ENCODE measurements around the gene PAFAH2.

PAFAH2 gene

DNA sequence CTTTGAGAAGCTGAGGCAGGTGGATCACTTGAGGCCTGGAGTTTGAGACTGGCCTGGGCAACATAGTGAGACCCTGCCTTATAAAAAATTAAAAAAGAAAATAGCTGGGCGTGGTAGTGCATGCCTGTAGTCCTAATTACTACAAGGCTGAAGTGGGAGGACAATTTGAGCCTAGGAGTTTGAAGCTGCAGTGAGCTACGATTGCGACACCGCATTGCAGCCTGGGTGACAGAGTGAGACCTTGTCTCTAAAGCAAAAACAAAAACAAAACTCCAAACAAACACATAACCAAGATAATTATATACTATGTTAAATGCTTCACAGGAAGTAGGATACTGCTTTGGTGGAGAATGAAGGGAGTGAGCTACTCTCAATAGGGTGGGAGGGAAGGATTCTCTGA lies 5.4 kb upstream of the PAFAH2 start:
- Histone ChIP-seq H2AFZ (ENCODE audit: low read depth, low read length, severe bottlenecking) (no peak overlapping the region), H3F3A (ENCODE audit: insufficient read depth) (no peaks in the 10 kb centered on the region), H3K27ac (ENCODE audit: low read depth, low read length) (no peak overlapping the region), H3K36me3 (ENCODE audit: low read length) (no peaks in the 10 kb centered on the region), H3K9me3 (ENCODE audit: insufficient read depth, low read length) (no peaks in the 10 kb centered on the region), H3K9ac (ENCODE audit: low read length) (no peak overlapping the region), H3K27me3 (ENCODE audit: low read length) (no peaks in the 10 kb centered on the region), H3K79me2 (ENCODE audit: insufficient read depth, low read length) (no peaks in the 10 kb centered on the region), H3K4me3 (ENCODE audit: insufficient read depth, low read length, poor library complexity, severe bottlenecking) (no peak overlapping the region), H3K9me2 (replicated peaks; ENCODE audit: insufficient read depth, low read length) (no peaks in the 10 kb centered on the region), H4K20me1 (ENCODE audit: low read depth, low read length) (no peaks in the 10 kb centered on the region), H3K4me2 (ENCODE audit: low read depth, low read length, poor library complexity, severe bottlenecking) (no peak overlapping the region)
- no peak for TF ChIP-seq EZH2phosphoT487 (conservative IDR thresholded peaks at IDR 0.05; ENCODE audit: low read length)
- no peak for TF ChIP-seq CTCF (IDR thresholded peaks at IDR 0.05; ENCODE audit: insufficient read depth, low read length, poor library complexity, severe bottlenecking)

DNA sequence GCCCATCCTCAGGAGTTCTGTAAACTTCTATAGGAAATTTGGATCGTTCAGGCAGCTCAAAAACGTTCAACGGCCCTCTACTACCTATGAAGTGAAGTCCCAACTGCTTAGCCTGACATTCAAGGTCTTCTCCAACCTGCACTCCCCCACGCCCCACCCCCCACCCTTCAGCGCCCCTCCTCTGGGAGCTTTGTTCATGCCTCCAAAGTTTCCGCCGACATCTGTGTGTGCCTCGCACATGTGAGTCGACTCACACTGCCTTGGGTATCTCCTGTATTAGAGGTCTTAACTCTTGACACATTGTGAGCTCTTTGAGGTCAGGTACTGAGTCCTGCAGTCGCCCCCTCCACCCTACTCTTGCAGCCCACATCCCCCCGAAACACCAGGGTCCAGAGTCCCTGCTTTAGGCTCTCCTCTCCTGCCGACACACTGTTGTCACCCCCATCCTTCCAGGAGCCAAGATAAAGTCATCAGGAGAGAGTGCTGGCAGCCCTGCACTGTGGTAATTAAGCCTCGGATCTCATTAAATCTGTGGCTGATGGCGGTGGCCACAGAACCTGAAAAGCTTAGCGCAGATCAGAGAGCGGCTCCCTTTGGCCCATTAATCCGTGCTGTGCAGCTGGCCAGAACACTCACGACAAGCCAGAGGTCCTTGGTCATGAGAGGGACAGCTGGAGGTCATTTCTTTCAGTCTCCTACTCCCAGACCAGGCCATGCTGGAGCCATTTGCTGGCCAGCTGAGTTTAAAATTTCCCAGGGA lies 1.4 kb upstream of the PAFAH2 start:
- TF ChIP-seq EZH2phosphoT487 (conservative IDR thresholded peaks at IDR 0.05; ENCODE audit: low read length) (no peak), CTCF (IDR thresholded peaks at IDR 0.05; ENCODE audit: insufficient read depth, low read length, poor library complexity, severe bottlenecking) (no peak)
- Histone ChIP-seq H3K27ac (ENCODE audit: low read depth, low read length) (no peak overlapping the region), H3K9ac (ENCODE audit: low read length) (no peak overlapping the region), H4K20me1 (ENCODE audit: low read depth, low read length) (no peaks in the 10 kb centered on the region), H3K4me2 (ENCODE audit: low read depth, low read length, poor library complexity, severe bottlenecking) (no peak overlapping the region), H2AFZ (ENCODE audit: low read depth, low read length, severe bottlenecking) (peak overlapping the region; percentile 98), H3K9me3 (ENCODE audit: insufficient read depth, low read length) (no peaks in the 10 kb centered on the region), H3F3A (ENCODE audit: insufficient read depth) (no peaks in the 10 kb centered on the region), H3K9me2 (replicated peaks; ENCODE audit: insufficient read depth, low read length) (no peaks in the 10 kb centered on the region), H3K27me3 (ENCODE audit: low read length) (no peaks in the 10 kb centered on the region), H3K79me2 (ENCODE audit: insufficient read depth, low read length) (no peaks in the 10 kb centered on the region), H3K36me3 (ENCODE audit: low read length) (no peaks in the 10 kb centered on the region), H3K4me3 (ENCODE audit: insufficient read depth, low read length, poor library complexity, severe bottlenecking) (no peak overlapping the region)

- Histone ChIP-seq H3K4me3 (ENCODE audit: insufficient read depth, low read length, poor library complexity, severe bottlenecking) (peak overlapping the region; percentile 74), H3K36me3 (ENCODE audit: low read length) (no peaks in the 10 kb centered on the region), H2AFZ (ENCODE audit: low read depth, low read length, severe bottlenecking) (peak overlapping the region; percentile 30), H3K27me3 (ENCODE audit: low read length) (no peaks in the 10 kb centered on the region), H3K79me2 (ENCODE audit: insufficient read depth, low read length) (no peaks in the 10 kb centered on the region), H3F3A (ENCODE audit: insufficient read depth) (no peaks in the 10 kb centered on the region), H3K9me2 (replicated peaks; ENCODE audit: insufficient read depth, low read length) (no peaks in the 10 kb centered on the region), H4K20me1 (ENCODE audit: low read depth, low read length) (no peaks in the 10 kb centered on the region), H3K27ac (ENCODE audit: low read depth, low read length) (peak overlapping the region; percentile 49), H3K4me2 (ENCODE audit: low read depth, low read length, poor library complexity, severe bottlenecking) (peak overlapping the region; percentile 83), H3K9me3 (ENCODE audit: insufficient read depth, low read length) (no peaks in the 10 kb centered on the region), H3K9ac (ENCODE audit: low read length) (peak overlapping the region; percentile 72)
- no peak for TF ChIP-seq CTCF (IDR thresholded peaks at IDR 0.05; ENCODE audit: insufficient read depth, low read length, poor library complexity, severe bottlenecking)
- no peak for TF ChIP-seq EZH2phosphoT487 (conservative IDR thresholded peaks at IDR 0.05; ENCODE audit: low read length)
These were observed 666 bp downstream of the PAFAH2 start for GRCh38 chr1:25996966-25997827.
